Neural progenitor cell (in vitro differentiated cells): Measurements from ENCODE around the gene BRD4. TPM values are rescaled to one million over a fixed set of nuclear protein-coding genes. Genes with fewer than 3 reads are reported as not detected.
A peak's percentile ranks its signal among the peaks of the same experiment; 100 is the strongest.

Source experiments
- DNase-seq: peaks from one replicate; pipeline ENCODE4 v3.0.0-alpha.2; 2016; ENCODE audit warnings: low spot score
- H2AFZ ChIP-seq: fragments of 200-600 bp; sonication (generic); replicated peaks from 2 replicates; pipeline ENCODE4 v1.6.1; 2016; ENCODE audit warnings: antibody characterized with exemption
- H3F3A ChIP-seq: fragments of 200-600 bp; sonication (generic); 2 replicates; pipeline ENCODE4 v1.6.1; 2016; ENCODE audit warnings: antibody characterized with exemption, low read depth
- H3K27ac ChIP-seq: fragments of 200-600 bp; sonication (generic); 2 replicates; pipeline ENCODE4 v1.5.1; 2016; ENCODE audit warnings: mild to moderate bottlenecking
- H3K27me3 ChIP-seq: fragments of 200-600 bp; sonication (generic); 2 replicates; pipeline ENCODE4 v1.6.1; 2016; ENCODE audit warnings: mild to moderate bottlenecking, moderate library complexity
- H3K36me3 ChIP-seq: fragments of 200-600 bp; sonication (generic); 2 replicates; pipeline ENCODE4 v1.5.1; 2016
- H3K4me1 ChIP-seq: fragments of 200-600 bp; sonication (generic); 2 replicates; pipeline ENCODE4 v1.6.1; 2016; ENCODE audit warnings: mixed run types
- H3K4me2 ChIP-seq: fragments of 200-600 bp; sonication (generic); 2 replicates; pipeline ENCODE4 v1.6.1; 2016
- H3K4me3 ChIP-seq: fragments of 200-600 bp; sonication (generic); 2 replicates; pipeline ENCODE4 v1.5.1; 2016
- H3K79me2 ChIP-seq: fragments of 200-600 bp; sonication (generic); 2 replicates; pipeline ENCODE4 v1.6.1; 2016; ENCODE audit warnings: low read depth
- H3K9ac ChIP-seq: fragments of 200-600 bp; sonication (generic); 2 replicates; pipeline ENCODE4 v1.6.1; 2016
- H3K9me3 ChIP-seq: fragments of 200-600 bp; sonication (generic); 2 replicates; pipeline ENCODE4 v1.5.1; 2016; ENCODE audit warnings: low read depth
- H4K20me1 ChIP-seq: fragments of 200-600 bp; sonication (generic); 2 replicates; pipeline ENCODE4 v1.6.1; 2016; ENCODE audit warnings: low read depth
- H3K27ac Mint-ChIP-seq: 3 replicates; pipeline ENCODE4 v1.8.0; 2021; ENCODE audit warnings: mixed read lengths
- H3K27me3 Mint-ChIP-seq: 2 replicates; pipeline ENCODE4 v1.8.0; 2022; ENCODE audit warnings: low read depth, mild to moderate bottlenecking, inconsistent platforms, moderate library complexity, mixed read lengths; ENCODE audit not compliant: insufficient read depth
- H3K36me3 Mint-ChIP-seq: 3 replicates; pipeline ENCODE4 v1.8.0; 2021; ENCODE audit warnings: mixed read lengths
- H3K4me1 Mint-ChIP-seq: 3 replicates; pipeline ENCODE4 v1.8.0; 2021; ENCODE audit warnings: mixed read lengths
- H3K4me3 Mint-ChIP-seq: 3 replicates; pipeline ENCODE4 v1.8.0; 2021; ENCODE audit warnings: mild to moderate bottlenecking, moderate library complexity, mixed read lengths
- H3K9me3 Mint-ChIP-seq: 3 replicates; pipeline ENCODE4 v1.8.0; 2020; ENCODE audit warnings: mixed read lengths
- EZH2 ChIP-seq: fragments of 200-600 bp; sonication (generic); IDR thresholded peaks from 2 replicates; pipeline ENCODE4 v1.6.1; 2017; ENCODE audit warnings: antibody characterized with exemption, mild to moderate bottlenecking, moderate library complexity
- EZH2phosphoT487 ChIP-seq: fragments of 200-600 bp; sonication (generic); IDR thresholded peaks from 2 replicates; pipeline ENCODE4 v1.6.1; 2017; ENCODE audit warnings: antibody characterized with exemption
- total RNA-seq: library from RNA; depleted of rRNA; stranded (reverse); fragments of >200 nt; gene quantifications from 2 replicates; pipeline ENCODE4 v1.2.3, GENCODE V29; 2015; ENCODE audit warnings: low replicate concordance
- TF ChIP-seq, protein P1 (sequence below): fragments of 200-600 bp; sonication (generic); IDR thresholded peaks from 2 replicates; pipeline ENCODE4 v1.5.1; 2017; ENCODE audit warnings: antibody characterized with exemption, mild to moderate bottlenecking

The BRD4 gene
- total RNA-seq, 1 donor from 2014 or later: 14.5 TPM

DNA sequence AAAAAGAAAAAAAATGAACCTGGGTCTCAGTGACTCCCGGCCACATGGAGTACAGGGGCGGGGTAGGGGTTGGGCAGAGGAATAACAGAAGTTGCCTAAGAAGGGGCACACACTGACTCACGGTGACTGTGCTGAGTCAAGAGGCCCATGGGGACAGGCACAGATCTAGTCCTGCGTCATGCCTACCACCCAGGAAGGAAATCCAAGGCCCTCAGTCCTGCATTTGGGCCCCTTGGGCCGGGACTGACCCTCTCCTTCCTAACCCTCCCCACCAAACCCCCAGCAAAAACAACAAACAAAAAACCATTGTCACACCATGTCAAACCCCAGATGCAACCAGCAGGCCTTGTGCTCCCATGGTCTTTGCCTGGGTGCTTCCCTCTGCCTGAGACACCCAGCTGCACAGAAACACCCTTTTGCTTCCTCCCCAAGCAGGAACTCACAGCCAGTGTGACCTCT, 122.0 kb downstream of the BRD4 start:
- H3F3A ChIP-seq: no peaks in the 10 kb centered on the region
- TF ChIP-seq, protein P1, sequence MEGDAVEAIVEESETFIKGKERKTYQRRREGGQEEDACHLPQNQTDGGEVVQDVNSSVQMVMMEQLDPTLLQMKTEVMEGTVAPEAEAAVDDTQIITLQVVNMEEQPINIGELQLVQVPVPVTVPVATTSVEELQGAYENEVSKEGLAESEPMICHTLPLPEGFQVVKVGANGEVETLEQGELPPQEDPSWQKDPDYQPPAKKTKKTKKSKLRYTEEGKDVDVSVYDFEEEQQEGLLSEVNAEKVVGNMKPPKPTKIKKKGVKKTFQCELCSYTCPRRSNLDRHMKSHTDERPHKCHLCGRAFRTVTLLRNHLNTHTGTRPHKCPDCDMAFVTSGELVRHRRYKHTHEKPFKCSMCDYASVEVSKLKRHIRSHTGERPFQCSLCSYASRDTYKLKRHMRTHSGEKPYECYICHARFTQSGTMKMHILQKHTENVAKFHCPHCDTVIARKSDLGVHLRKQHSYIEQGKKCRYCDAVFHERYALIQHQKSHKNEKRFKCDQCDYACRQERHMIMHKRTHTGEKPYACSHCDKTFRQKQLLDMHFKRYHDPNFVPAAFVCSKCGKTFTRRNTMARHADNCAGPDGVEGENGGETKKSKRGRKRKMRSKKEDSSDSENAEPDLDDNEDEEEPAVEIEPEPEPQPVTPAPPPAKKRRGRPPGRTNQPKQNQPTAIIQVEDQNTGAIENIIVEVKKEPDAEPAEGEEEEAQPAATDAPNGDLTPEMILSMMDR: no peak
- TF ChIP-seq EZH2phosphoT487 (no peak), EZH2 (no peak)
- H3K4me3 ChIP-seq: no peak overlapping the region
- no peak overlapping the region for H3K4me2 ChIP-seq
- no peaks in the 10 kb centered on the region for H3K9me3 Mint-ChIP-seq
- no peaks in the 10 kb centered on the region for H3K9me3 ChIP-seq
- H3K27ac ChIP-seq: no peak overlapping the region
- peaks cover 3% of the 10 kb centered on the region for H3K4me1 Mint-ChIP-seq
- H3K27me3 ChIP-seq: no peaks in the 10 kb centered on the region
- no peaks in the 10 kb centered on the region for H3K79me2 ChIP-seq
- peaks cover 11% of the 10 kb centered on the region for H3K27me3 Mint-ChIP-seq
- H3K27ac Mint-ChIP-seq: peak overlapping the region; percentile 50
- no peak for DNase-seq
- no peaks in the 10 kb centered on the region for H3K36me3 Mint-ChIP-seq
- H3K9ac ChIP-seq: no peak overlapping the region
- no peak overlapping the region for H3K4me3 Mint-ChIP-seq
- H3K36me3 ChIP-seq: no peaks in the 10 kb centered on the region
- no peaks in the 10 kb centered on the region for H3K4me1 ChIP-seq
- H4K20me1 ChIP-seq: no peaks in the 10 kb centered on the region
- no peak overlapping the region for H2AFZ ChIP-seq

DNA sequence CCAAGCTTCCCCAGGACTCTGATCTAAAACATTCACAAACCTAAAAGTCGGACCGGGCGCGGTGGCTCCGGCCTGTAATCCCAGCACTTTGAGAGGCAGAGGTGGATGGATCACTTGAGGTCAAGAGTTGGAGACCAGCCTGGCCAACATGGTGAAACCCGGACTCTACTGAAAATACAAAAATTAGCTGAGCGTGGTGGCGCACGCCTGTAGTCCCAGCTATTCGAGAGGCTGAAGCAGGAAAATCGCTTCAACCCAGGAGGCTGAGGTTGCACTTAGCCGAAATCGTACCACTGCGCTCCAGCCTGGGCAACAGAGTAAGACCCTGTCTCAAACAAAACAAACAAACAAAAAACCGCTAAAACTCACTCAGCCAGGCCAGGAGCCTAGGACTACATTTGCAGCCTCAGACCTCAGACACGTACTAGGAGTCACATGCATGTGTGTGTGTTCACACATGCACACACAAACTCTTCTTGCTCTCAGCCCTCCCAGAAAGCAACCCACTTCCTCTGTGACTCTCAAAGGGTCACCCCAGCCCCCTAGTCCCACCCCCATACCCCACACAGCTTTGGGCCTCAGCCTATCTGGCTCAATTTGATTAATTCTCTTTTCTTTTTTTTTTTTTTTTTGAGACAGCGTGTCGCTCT, 130.8 kb downstream of the BRD4 start:
- Histone ChIP-seq H3F3A (peaks cover 35% of the 10 kb centered on the region), H3K4me2 (peak overlapping the region; percentile 73), H3K27ac (no peak overlapping the region), H3K9ac (no peak overlapping the region), H3K9me3 (no peaks in the 10 kb centered on the region), H2AFZ (peak overlapping the region; percentile 77), H4K20me1 (peaks cover 32% of the 10 kb centered on the region), H3K27me3 (no peaks in the 10 kb centered on the region), H3K79me2 (peaks cover 35% of the 10 kb centered on the region), H3K4me1 (peaks cover 7% of the 10 kb centered on the region), H3K4me3 (peak overlapping the region; percentile 72), H3K36me3 (no peaks in the 10 kb centered on the region)
- TF ChIP-seq, protein P1: no peak
- TF ChIP-seq EZH2: no peak
- no peak for TF ChIP-seq EZH2phosphoT487
- Mint-ChIP-seq H3K4me3 (peak overlapping the region; percentile 87), H3K36me3 (peaks cover 16% of the 10 kb centered on the region), H3K27me3 (peaks cover 20% of the 10 kb centered on the region), H3K9me3 (no peaks in the 10 kb centered on the region), H3K4me1 (peaks cover 28% of the 10 kb centered on the region), H3K27ac (peak overlapping the region; percentile 25)
- DNase-seq: no peak

- Histone ChIP-seq H3K27me3 (no peaks in the 10 kb centered on the region), H3K79me2 (peaks cover 43% of the 10 kb centered on the region), H3K4me2 (peak within 1 kb of the TSS; percentile 95), H3K36me3 (no peaks in the 10 kb centered on the region), H2AFZ (peak within 1 kb of the TSS; percentile 77), H3F3A (peaks cover 38% of the 10 kb centered on the region), H4K20me1 (peaks cover 40% of the 10 kb centered on the region), H3K9ac (peak within 1 kb of the TSS; percentile 42), H3K9me3 (no peaks in the 10 kb centered on the region), H3K4me3 (peak within 1 kb of the TSS; percentile 72), H3K4me1 (peaks cover 10% of the 10 kb centered on the region), H3K27ac (no peak within 1 kb of the TSS)
- peak; percentile 89 for DNase-seq
- peaks cover 16% of the 10 kb centered on the region for H3K36me3 Mint-ChIP-seq
- peak within 1 kb of the TSS; percentile 88 for H3K4me3 Mint-ChIP-seq
- peak within 1 kb of the TSS; percentile 25 for H3K27ac Mint-ChIP-seq
- H3K27me3 Mint-ChIP-seq: peaks cover 20% of the 10 kb centered on the region
- H3K4me1 Mint-ChIP-seq: peaks cover 31% of the 10 kb centered on the region
- TF ChIP-seq, protein P1: no peak
- no peak for TF ChIP-seq EZH2
- no peak for TF ChIP-seq EZH2phosphoT487
- no peaks in the 10 kb centered on the region for H3K9me3 Mint-ChIP-seq
These were observed 131.6 kb downstream of the BRD4 start, which contains the start of gene NOTCH3 for GRCh38 chr19:15200553-15201364. Gene NOTCH3 (minus strand): TSS chr19:15200995. CDS start chr19:15200905, 90 bp downstream.
